Raji (cell line): ENCODE measurements around the gene RASAL2.

Source experiments
- POLR2A ChIP-seq: IDR thresholded peaks from 2 replicates; pipeline ENCODE4 v1.6.1; 2011; ENCODE audit warnings: low read depth, low read length, control low read depth; ENCODE audit not compliant: insufficient read depth

The RASAL2 gene

GRCh38 chr1:178061620-178062019, 32.3 kb upstream of the RASAL2 start:
- TF ChIP-seq POLR2A, result no peak

GRCh38 chr1:178064191-178064821, 29.6 kb upstream of the RASAL2 start:
- no peak for TF ChIP-seq POLR2A

- no peak for TF ChIP-seq POLR2A
Measured at GRCh38 chr1:178065250-178065649, 28.7 kb upstream of the RASAL2 start.

- no peak for TF ChIP-seq POLR2A
Measured at GRCh38 chr1:178066296-178066907, 27.5 kb upstream of the RASAL2 start.

- no peak for TF ChIP-seq POLR2A
Measured at GRCh38 chr1:178066908-178067614, 26.8 kb upstream of the RASAL2 start.

GRCh38 chr1:178071811-178072210, 22.1 kb upstream of the RASAL2 start:
- no peak for TF ChIP-seq POLR2A

GRCh38 chr1:178072326-178072725, 21.6 kb upstream of the RASAL2 start:
- no peak for TF ChIP-seq POLR2A

GRCh38 chr1:178075333-178075732, 18.6 kb upstream of the RASAL2 start:
- TF ChIP-seq POLR2A, result no peak

GRCh38 chr1:178076607-178077006, 17.3 kb upstream of the RASAL2 start:
- no peak for TF ChIP-seq POLR2A

GRCh38 chr1:178077917-178078316, 16.0 kb upstream of the RASAL2 start:
- TF ChIP-seq POLR2A, result no peak

- no peak for TF ChIP-seq POLR2A
Measured at GRCh38 chr1:178086294-178086693, 7.6 kb upstream of the RASAL2 start.

- no peak for TF ChIP-seq POLR2A
Measured at GRCh38 chr1:178086766-178087165, 7.1 kb upstream of the RASAL2 start.

GRCh38 chr1:178088651-178089050, 5.3 kb upstream of the RASAL2 start:
- TF ChIP-seq POLR2A, result no peak

GRCh38 chr1:178091986-178092745, 1.7 kb upstream of the RASAL2 start:
- TF ChIP-seq POLR2A, result no peak

GRCh38 chr1:178092878-178093493, 918 bp upstream of the RASAL2 start:
- no peak for TF ChIP-seq POLR2A

GRCh38 chr1:178093494-178093950, 382 bp upstream of the RASAL2 start:
- TF ChIP-seq POLR2A, result no peak
